HepG2 (cell line): ENCODE results near the gene TXNIP. TPM values are rescaled to one million over a fixed set of nuclear protein-coding genes. Genes with fewer than 3 reads are reported as not detected.

Source experiments
- ATAC-seq: fragments of 200-7000 bp; cut with Tn5 transposase; 3 replicates; pipeline ENCODE4 v1.9.1; 2020; ENCODE audit warnings: mild to moderate bottlenecking, moderate library complexity
- BruUV-seq: library from RNA; stranded (reverse); fragments of 400-500 nt; replicated peaks from 2 replicates; lab custom pipeline; 2021; lab: Mats Ljungman, UMichigan
- CTCF ChIA-PET: fragments of 300-600 bp; formaldehyde crosslinking; extraction: SDS; loops from one replicate; lab custom pipeline; 2021; ENCODE audit warnings: low total read pairs, inconsistent platforms, low intra/inter-chr PET ratio; lab: Yijun Ruan, JAX
- POLR2A ChIA-PET: fragments of 350-600 bp; sonication (Branson Sonifier 250); formaldehyde crosslinking; loops from one replicate; lab custom pipeline; 2020; ENCODE audit warnings: antibody characterized with exemption, inconsistent platforms; lab: Yijun Ruan, JAX
- DNase-seq: peaks from one replicate; pipeline ENCODE4 v3.0.0-alpha.2; 2015; ENCODE audit warnings: low spot score
- FAIRE-seq: peaks from 3 replicates; lab custom pipeline; 2011; peaks lifted over from hg19 to GRCh38; lab: Jason Lieb, UNC
- H2AFZ ChIP-seq: one replicate; pipeline ENCODE4 v1.6.1; 2011; ENCODE audit warnings: low read length, inconsistent platforms
- H3K27ac ChIP-seq: fragments of 300-600 bp; 3 replicates; pipeline ENCODE4 v1.8.0; 2011; ENCODE audit warnings: mixed run types, mild to moderate bottlenecking, mixed read lengths, low read length, inconsistent platforms; ENCODE audit not compliant: insufficient read depth; ENCODE audit errors: extremely low read length
- H3K27me3 ChIP-seq, 2 experiments: fragments of 200-600 bp in 1 of 2; 2 replicates in 1 of 2; 3 replicates in 1 of 2; pipeline versions ENCODE4 v1.6.0 to v1.8.0; 2011; ENCODE audit warnings: low read length in 2 of 2, mild to moderate bottlenecking in 2 of 2, moderate library complexity in 2 of 2, inconsistent platforms in 1 of 2; ENCODE audit not compliant: insufficient read depth in 2 of 2, control insufficient read depth in 1 of 2
- H3K36me3 ChIP-seq, 2 experiments: fragments of 200-600 bp in 1 of 2; replicated peaks in 1 of 2; 2 replicates in 1 of 2; 3 replicates in 1 of 2; pipeline versions ENCODE4 v1.5.1 to v1.8.0; 2011; ENCODE audit warnings: low read length in 2 of 2, inconsistent platforms in 1 of 2; ENCODE audit not compliant: insufficient read depth in 2 of 2, control insufficient read depth in 1 of 2
- H3K4me1 ChIP-seq: 2 replicates; pipeline ENCODE4 v1.5.1; 2012; ENCODE audit warnings: low read length, inconsistent platforms; ENCODE audit not compliant: insufficient read depth
- H3K4me2 ChIP-seq: 2 replicates; pipeline ENCODE4 v1.6.0; 2011; ENCODE audit warnings: low read depth, low read length, inconsistent platforms
- H3K4me3 ChIP-seq, 3 experiments: fragments of 200-600 bp in 1 of 3; sonication (generic), shearing (Covaris generic) in 1 of 3; replicated peaks in 1 of 3; 2 replicates each; pipeline ENCODE4 v1.5.1; 2011 to 2016; ENCODE audit warnings: low read length in 3 of 3, inconsistent platforms in 2 of 3, low read depth in 2 of 3, mild to moderate bottlenecking in 2 of 3, control low read depth in 1 of 3, mixed read lengths in 1 of 3; ENCODE audit not compliant: insufficient read depth in 1 of 3
- H3K79me2 ChIP-seq: one replicate; pipeline ENCODE4 v1.6.1; 2011; ENCODE audit warnings: low read length, inconsistent platforms; ENCODE audit not compliant: insufficient read depth
- H3K9ac ChIP-seq: 2 replicates; pipeline ENCODE4 v1.6.0; 2011; ENCODE audit warnings: mild to moderate bottlenecking, low read depth, low read length, inconsistent platforms; ENCODE audit not compliant: insufficient read depth
- H3K9me3 ChIP-seq: 2 replicates; pipeline ENCODE4 v1.5.1; 2012; ENCODE audit warnings: mild to moderate bottlenecking, low read length
- H4K20me1 ChIP-seq: 2 replicates; pipeline ENCODE4 v1.6.0; 2011; ENCODE audit warnings: inconsistent platforms, mild to moderate bottlenecking, low read length, moderate library complexity; ENCODE audit not compliant: insufficient read depth
- CREB1 ChIP-seq, 2 experiments: fragments of 450-650 bp in 1 of 2; IDR thresholded peaks; 2 replicates each; pipeline ENCODE4 v1.6.1; 2016 to 2017; ENCODE audit warnings: control low read depth in 1 of 2, mild to moderate bottlenecking in 1 of 2, missing compliant biosample characterization in 1 of 2, missing genetic modification characterization in 1 of 2
- RAD51 ChIP-seq: fragments of 450-650 bp; IDR thresholded peaks from 2 replicates; pipeline ENCODE4 v1.6.1; 2016; ENCODE audit warnings: borderline replicate concordance
- RFX1 ChIP-seq: fragments of 450-650 bp; IDR thresholded peaks from 2 replicates; pipeline ENCODE4 v1.6.1; 2017
- WGBS: methylation state at CpG from one replicate; pipeline ENCODE4 v1.1.6; 2017; ENCODE audit warnings: low lambda C conversion rate; 5-methylcytosine and 5-hydroxymethylcytosine counted together
- in situ Hi-C: cut with HindIII; loops from 2 replicates; pipeline ENCODE4 v1.10.0; 2017; ENCODE audit warnings: low pct_unique_long_range_greater_than_20kb; ENCODE audit not compliant: extremely low pct_ligation_motif_present
- intact Hi-C: fragments of 100-400 bp; cut with micrococcal nuclease; formaldehyde crosslinking; loops from one replicate; pipeline ENCODE4 v1.10.0; 2022; ENCODE audit not compliant: unreplicated experiment
- polyA plus RNA-seq, 8 experiments: library from polyadenylated mRNA; depleted of rRNA in 3 of 8; stranded (reverse) in 7 of 8; unstranded in 1 of 8; fragments of >200 nt; fragmentation: Illumina TruSeq in 4 of 8; extraction: Trizol in 4 of 8; gene quantifications; 2 replicates each; pipeline versions ENCODE4 v1.2.1 to v1.2.3, GENCODE V29; 2011 to 2016; ENCODE audit warnings: low read depth in 4 of 8, missing spikeins in 1 of 8, mixed read lengths in 1 of 8; ENCODE audit not compliant: insufficient read depth in 1 of 8
- total RNA-seq, 5 experiments: library from RNA; depleted of rRNA; stranded (reverse); fragments of >200 nt; fragmentation: Illumina TruSeq; extraction: Trizol; gene quantifications; 2 replicates each; pipeline ENCODE4 v1.2.3, GENCODE V29; 2016; ENCODE audit warnings: low read depth in 1 of 5
- TF ChIP-seq, protein P1 (sequence below), 2 experiments: sonication (generic) in 1 of 2; formaldehyde crosslinking in 1 of 2; IDR thresholded peaks; 2 replicates each; pipeline versions ENCODE4 v1.5.1 to v1.6.1; 2011 to 2020; ENCODE audit warnings: borderline replicate concordance in 1 of 2, low read depth in 1 of 2, low read length in 1 of 2, mild to moderate bottlenecking in 1 of 2, missing genetic modification reagents in 1 of 2, moderate library complexity in 1 of 2

Gene TXNIP
- total and polyA plus RNA-seq, 2 of the 13 experiments (the other 11 are each of a cell fraction or from before 2014, with no cell fraction given) = 24.4 to 237 TPM

DNA sequence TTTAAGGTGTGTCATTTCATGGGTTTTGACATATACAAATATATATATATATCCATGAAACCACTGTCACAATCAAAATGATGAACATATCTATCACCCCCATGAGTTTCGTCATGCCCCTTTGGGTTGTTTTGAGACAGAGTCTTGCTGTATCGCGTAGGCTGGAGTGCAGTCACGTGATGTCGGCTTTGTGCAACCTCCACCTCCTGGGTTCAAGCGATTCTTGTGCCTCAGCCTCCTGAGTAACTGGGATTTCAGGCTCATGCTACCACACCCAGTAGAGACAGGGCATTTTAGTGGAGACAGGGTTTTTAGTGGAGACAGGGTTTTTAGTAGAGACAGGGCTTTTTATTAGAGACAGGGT is 17.2 kb upstream of the TXNIP start:
- FAIRE-seq = no peak
- Histone ChIP-seq H3K36me3 (no peaks in the 10 kb centered on the region), H4K20me1 (no peaks in the 10 kb centered on the region), H3K4me1 (peaks cover 22% of the 10 kb centered on the region), H3K27ac (no peak overlapping the region), H3K9me3 (no peaks in the 10 kb centered on the region), H3K9ac (no peak overlapping the region), H2AFZ (no peak overlapping the region), H3K4me3 (no peak overlapping the region), H3K27me3 (no peaks in the 10 kb centered on the region), H3K79me2 (no peaks in the 10 kb centered on the region), H3K4me2 (no peak overlapping the region)
- ChIA-PET CTCF (interaction anchor here (0.8 to 2.9 kb wide), 4 partner anchors 35 to 168 kb away, joined by 3 to 23 read pairs (median 14); partner anchors contain the start of gene NUDT17), POLR2A (no interaction called here)
- no peak for ATAC-seq
- 42% methylated on average over 6 of the region's 6 CpGs for WGBS
- intact Hi-C loops = loop anchor here (1.0 kb wide), 2 partner anchors 121 to 168 kb away; partner anchors contain the start of gene NUDT17
- in situ Hi-C loops = loop anchor here (5.0 to 10.0 kb wide), 2 partner anchors 36 to 169 kb away; partner anchors contain the start of gene NUDT17
- BruUV-seq = no TSS peak
- no peak for DNase-seq
- peak; percentile 4; the same call in 1 of the 2 replicates for TF ChIP-seq CREB1 (IDR thresholded peaks at IDR 0.05)
- no peak for TF ChIP-seq CREB1 (CRISPR knock-in tag; IDR thresholded peaks at IDR 0.05)
- peak; percentile 63; the same call in 1 of the 2 replicates for TF ChIP-seq RAD51
- no peak for TF ChIP-seq RFX1
- TF ChIP-seq, protein P1, sequence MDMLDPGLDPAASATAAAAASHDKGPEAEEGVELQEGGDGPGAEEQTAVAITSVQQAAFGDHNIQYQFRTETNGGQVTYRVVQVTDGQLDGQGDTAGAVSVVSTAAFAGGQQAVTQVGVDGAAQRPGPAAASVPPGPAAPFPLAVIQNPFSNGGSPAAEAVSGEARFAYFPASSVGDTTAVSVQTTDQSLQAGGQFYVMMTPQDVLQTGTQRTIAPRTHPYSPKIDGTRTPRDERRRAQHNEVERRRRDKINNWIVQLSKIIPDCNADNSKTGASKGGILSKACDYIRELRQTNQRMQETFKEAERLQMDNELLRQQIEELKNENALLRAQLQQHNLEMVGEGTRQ (IDR thresholded peaks at IDR 0.05; ENCODE audit: low read depth, low read length) = 0 out of 2 replicates have a peak, but pooled peaks have one; percentile 37
- TF ChIP-seq, protein P1 (CRISPR knock-in tag; IDR thresholded peaks at IDR 0.05; ENCODE audit: borderline replicate concordance) = no peak; the same call in 1 of the 2 replicates
